OCI-M1 (cell line): ENCODE results near the gene NDST1.

Experiments used
- DNase-seq: peaks from one replicate; lab custom pipeline; 2025; lab: John Stamatoyannopoulos, UW

The NDST1 gene

DNA sequence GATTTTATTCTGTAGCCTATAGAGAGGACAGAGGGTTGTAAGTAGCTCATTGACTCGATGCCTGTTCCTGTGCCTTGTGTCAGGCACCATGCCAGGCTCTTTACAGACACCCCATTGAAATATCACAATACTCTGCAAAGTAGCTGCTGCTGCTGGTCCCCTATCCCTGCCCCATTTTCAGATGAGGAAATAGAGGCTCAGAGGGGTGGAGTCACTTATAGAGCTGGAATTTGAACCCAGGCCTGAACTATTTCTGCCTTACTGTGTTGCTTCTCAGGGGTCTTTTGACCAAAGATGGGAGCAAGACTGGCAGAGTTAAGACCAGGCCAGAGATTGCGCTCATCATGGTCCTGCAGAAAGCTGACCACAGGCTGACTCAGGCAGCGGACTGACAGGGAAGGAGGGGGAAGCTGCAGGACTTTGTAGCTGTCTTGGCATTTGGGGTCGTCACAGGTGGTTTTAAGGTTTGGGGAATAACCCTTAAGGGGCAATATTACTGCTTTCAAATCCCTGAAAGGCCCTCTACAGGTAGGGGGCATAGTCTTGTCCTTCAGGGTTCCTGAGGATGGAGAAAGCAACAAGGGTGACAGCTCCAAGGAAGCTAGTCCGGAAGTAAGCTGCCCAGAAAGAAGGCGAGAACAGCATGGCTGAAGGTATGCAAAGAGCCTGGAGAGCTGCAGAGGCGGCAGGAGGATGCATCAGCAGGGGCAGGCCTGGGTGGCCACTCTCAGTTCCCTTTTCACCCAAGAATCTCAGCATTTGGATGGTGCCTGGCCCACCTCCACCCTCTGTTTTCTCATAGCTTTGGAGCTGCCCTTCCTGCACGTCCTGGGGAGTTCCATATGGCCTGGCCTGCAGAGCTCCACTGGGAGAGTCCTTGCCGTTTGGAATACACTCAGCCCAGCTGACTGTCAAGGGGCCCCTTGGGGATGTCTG, 18.3 kb upstream of the NDST1 start:
- no peak for DNase-seq

DNA sequence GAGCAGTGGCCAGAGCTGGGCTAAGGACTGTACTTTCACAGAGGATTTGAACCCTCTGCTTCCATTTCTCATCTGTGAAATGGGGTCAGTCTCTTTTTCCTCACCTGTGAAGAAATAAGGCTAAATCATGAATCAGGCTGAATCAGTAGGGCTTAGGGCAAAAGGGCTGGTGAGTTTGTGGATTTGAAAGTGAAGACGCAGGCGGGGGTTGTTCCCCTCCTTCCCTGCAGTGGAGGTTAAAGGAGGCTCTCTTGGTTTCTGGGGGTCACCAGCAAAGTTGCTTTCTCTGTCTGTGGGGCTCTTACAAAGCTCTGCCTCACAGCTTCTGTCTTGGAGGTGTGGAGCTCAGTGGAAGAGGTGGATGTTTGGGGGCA, 17.6 kb upstream of the NDST1 start:
- DNase-seq = no peak

DNA sequence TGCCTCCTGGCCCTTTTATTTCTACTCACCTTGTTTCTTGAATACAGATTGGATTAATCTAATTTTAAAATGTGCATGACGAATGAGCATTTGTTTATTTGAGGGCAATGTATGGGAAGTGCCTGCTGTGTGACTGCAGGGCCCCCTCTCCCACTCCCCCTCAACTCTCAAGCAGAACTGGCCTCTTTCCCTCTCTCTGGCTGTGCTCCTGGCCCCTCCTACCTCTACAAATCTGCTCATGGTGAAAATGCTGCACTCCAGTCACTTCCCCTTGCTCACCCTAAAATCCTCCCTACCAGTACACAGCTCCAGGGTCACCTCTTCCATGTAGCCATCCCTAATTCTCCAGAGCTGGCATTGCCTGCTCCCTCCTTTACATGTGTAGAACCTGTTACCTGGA, 17.2 kb upstream of the NDST1 start:
- DNase-seq = peak; percentile 19

DNA sequence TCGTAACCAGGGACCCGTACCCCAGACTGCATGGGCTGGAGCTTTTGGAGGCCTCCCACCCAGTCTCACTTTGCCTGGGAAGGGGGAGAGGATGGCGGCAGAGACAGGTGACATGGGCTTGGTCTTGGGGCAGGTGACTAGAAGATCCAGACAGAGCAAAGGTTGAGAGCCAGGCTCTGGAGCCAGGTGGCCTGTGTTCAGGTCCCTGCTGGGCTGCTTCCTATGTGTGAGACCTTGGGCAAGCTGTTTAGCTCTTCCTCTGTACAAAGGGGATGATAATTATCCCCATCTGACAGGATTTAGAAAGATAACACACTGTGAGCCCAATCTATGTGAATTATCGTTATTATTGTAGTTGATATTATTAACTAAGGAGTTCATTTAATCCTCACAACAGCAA, 16.1 kb upstream of the NDST1 start:
- no peak for DNase-seq

DNA sequence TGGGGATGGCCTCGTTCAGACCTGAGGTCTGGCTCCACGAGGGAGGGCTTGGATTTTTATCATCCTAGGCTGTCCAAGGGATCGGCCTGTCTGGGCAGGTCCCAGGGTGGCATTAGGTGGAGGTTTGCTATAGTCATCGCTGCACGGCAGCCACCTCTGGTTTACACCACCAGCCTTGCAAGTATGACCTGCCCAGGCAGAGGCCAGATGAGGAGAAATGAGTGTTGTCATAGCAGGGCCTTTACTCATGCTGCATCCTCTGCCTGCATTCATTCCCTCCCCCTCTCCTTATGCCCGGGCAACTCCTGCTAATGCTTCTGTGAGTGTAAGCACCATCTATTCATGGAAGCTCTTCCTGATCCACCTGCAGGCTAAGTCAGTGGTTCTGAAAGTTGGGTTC, 15.3 kb upstream of the NDST1 start:
- no peak for DNase-seq

DNA sequence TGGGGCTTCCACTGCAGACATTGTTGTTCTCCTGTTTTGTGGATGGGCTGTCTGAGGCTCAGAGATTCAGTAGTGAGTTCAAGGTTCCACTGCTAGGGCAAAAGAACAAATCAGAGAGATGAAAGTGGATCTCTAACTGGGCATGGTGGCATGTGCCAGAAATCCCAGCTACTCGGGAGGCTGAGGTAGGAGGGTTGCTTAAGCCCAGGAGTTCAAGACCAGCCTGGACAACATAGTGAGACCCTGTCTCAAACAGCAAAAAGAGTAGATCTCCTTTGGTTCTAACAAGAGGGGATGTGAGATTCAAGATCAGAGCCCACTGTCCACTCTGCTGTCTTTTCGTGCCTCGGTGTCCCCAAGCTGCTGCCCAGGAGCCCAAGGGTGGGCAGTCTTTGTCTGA, 11.8 kb upstream of the NDST1 start:
- DNase-seq = no peak

DNA sequence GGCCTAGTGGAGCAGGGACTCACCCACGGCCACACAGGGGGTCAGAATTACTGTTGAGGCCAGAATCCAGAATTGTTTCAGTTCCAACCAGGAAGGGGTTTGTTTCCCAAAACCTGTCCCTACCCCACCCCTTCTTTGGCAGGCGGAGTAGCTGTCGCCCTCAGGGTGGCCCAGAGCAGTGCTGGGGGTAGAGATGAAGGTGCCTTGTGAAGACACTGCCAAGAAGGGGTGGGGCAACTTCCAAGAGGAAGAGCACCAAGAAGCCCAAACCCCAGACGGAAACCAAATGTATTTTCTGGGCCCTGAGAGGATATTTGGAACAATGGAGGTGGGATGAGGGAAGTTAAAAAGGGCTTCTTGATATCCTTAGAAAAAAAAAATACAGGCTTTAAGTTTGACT, 11.4 kb upstream of the NDST1 start:
- DNase-seq = no peak

DNA sequence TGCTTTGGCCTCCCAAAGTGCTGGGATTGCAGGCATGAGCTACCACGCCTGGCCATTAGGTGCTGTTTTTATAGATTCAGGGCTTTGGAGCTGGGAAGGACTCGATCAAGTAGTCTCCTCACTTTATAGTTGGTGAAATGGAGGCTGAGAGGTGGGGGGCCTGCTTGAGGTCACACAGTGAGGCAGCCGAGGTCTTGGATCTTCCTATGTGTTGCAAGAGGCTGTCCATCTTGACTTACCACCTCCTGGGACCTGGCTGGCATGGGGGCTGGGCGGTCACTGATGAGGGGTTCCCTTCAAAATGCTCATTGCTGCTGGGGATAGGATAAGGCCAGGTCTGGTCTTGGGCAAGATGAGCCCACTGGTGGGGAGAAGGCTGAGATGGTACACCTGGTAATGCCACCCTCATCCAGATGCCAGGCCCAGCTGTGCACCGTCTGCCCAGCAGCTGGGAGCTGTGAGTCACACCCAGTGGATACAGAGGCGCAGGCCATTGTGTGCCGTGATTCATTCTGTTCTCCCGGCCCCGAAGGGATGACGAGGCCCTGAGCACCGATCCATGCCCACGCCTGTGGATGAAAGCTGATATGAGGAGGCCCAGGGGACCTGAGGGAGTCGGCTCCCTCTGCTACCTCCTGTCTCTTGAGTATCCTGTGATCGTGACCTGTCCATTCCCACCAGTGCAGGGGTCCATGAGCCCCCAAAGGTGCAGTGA, 10.5 kb upstream of the NDST1 start:
- no peak for DNase-seq

DNA sequence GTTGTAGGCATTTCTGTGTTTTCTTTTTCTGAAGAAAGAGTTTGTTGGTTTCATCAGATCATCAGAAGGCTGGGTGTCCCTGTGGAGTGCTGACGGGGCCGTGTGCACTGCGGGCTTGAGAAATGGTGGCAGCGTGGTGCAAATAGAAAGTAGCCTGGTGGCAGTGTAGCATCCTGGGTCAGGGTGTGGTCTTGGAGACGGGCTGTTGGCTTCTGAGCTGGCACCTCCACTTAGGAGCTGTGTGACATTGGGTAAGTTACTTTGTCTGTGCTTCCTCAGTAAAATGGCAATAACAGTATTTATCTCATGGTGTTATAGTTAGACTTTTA, 10.0 kb upstream of the NDST1 start:
- no peak for DNase-seq

DNA sequence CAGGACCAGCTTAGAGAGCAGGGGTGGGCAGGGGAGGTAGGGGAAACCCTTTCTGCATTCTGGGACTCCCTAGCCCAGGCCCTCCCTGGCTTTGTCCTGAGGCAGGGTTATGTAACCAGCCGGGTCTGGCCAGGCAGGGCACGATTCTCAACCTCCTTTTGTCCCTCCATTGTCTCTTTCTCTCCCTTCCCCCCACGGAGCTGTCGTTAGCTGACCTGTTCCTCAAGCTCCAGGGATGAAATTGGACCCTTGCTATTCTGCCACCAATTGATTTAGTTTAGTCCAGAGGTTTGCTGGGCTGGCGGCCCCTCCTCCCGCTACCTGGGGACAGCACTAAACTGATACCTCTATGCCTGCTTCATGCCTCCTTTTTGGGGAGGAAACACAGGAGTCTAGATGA, 9.4 kb upstream of the NDST1 start:
- DNase-seq = no peak

DNA sequence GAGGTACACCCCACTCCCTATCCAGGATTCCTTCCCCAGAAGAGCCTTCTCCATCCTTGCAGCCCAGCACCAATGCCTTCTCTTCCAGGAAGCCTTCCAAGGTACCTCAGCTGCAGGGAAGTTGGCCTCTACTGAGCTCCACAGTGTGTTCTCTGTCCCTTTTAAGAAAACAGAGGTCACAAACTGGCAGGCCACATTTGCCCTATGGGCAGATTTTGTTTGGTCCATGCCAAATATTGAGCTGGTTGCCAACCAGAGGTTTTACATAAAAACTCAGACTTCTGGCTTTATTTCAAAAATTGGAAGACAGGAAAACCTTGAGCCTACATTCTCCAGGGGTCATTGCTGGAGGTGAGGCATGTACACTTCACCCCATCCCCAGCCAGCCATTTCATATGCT, 9.0 kb upstream of the NDST1 start:
- no peak for DNase-seq

DNA sequence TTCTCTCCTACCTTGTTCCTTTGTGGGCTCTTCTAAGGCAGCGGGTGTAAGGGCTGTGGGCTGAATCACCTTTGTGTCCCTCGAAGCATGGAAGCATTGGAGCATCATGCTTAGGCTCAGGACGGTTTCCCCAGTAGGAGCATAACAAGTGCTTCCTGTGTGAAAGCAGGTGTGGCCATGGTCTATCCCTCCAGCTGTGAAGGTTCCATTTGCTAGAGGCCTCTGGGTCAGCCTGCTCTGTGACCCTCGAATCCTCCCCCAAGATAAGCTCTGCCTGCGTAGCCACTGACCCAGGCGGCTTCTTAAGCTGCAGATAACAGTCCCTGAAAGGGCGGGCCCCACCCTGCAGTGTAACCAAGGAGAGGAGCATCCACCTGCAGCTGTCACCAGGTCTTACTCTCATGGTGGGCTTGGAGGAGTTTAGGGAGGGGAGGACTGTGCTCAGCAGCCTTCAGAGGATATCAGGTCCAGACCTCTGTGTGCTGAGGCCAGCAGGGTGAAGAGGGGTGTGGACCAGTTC, 8.4 kb upstream of the NDST1 start:
- DNase-seq = peak; percentile 55

DNA sequence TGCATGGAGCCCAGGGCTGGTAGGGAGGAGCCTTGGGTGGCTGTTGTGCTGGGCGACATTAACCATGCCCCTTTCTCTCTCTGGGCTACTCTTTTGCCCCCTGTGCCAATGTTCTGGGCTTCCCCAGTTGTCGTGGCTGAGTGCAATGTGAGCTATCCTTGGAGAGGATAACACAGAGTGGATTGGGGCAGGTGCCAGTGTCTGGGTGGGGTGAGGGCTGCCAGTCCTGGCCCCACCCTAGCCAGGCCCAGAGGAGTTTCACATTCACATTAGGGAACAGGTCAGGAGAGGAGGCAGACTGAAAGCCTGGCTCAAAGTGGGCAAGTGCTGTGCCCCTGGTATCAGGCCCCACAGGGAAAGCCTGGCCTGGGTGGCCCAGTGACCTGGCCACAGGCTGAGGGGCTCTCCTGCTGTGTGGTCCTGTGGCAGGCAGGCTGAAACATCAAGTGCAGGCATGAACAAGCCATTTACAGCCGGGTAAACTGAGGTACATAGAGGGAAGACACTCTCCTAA, 7.5 kb upstream of the NDST1 start:
- no peak for DNase-seq

DNA sequence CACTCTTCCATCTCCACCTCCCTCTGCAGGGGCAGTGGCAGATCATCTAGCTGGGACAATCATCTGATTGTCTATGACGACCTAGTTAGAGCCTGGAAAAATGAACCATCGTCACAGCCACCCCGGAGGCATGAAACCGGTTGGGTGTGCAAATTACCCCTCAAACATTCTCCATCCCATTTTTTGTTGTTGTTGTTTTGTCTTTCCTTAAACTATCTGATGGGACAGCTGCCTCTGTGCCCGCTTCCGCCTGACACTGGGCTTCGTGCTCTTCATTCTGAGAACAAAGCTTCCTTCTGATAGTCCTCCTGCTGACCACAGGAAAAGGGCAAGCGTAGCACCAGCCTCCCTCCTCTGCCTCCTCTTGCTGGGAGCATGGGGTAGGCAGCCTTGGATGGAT, 7.0 kb upstream of the NDST1 start:
- no peak for DNase-seq

DNA sequence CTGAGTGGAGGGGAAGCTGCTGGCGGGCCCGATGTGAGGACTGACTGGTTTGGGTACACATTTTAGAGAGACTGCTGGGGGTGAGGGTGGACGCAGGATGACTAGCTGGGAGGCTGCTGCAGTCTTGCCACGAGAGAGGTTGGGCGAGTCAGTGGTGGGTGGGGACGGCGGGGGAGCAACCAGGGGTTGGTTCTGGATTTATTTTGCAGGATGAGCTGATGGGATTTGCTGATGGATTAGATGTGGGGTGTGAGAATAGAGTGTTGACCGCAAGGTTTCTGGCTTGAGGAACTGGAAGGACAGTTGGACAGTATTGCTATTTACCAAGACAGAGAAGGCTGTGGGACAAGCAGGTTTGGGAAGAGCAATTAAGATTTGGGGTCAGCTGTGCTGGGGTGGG, 5.8 kb upstream of the NDST1 start:
- DNase-seq = no peak

DNA sequence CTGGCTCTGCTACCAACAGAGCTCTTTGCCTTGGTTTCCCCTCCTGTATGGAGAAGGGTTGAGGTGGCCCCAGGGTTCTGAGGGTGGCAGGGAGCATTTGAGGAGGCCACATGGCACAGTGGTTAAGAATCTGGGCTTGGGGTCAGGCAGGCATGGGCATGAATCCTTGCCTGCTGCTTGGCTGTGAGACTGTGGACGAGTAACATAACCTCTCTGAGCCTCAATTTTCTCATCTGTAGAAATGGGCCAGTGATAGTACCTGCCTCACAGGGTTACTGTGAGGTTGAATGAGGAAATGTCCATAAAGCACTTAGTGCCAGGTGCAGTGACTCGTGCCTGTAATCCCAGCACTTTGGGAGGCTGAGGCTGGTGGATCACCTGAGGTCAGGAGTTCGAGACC, 5.1 kb upstream of the NDST1 start:
- DNase-seq = no peak

DNA sequence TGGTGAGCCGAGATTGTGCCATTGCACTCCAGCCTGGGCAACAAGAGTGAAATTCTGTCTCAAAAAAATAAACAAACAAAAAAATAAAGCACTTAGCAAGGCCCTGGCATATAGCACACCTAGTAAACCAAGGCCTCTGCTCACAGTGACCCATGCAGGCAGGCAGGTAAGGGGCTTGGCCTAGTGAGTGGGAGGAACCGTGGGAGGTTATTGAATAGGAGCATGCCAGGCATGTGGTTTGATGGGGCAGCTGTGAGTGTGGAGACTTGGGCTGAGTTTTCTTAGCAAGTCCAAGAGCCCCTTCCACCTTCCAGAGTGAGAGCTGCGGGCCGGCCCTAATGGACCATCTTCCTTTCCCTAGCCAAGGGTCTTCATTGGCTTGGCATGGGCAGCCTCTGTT, 4.5 kb upstream of the NDST1 start:
- DNase-seq = no peak

DNA sequence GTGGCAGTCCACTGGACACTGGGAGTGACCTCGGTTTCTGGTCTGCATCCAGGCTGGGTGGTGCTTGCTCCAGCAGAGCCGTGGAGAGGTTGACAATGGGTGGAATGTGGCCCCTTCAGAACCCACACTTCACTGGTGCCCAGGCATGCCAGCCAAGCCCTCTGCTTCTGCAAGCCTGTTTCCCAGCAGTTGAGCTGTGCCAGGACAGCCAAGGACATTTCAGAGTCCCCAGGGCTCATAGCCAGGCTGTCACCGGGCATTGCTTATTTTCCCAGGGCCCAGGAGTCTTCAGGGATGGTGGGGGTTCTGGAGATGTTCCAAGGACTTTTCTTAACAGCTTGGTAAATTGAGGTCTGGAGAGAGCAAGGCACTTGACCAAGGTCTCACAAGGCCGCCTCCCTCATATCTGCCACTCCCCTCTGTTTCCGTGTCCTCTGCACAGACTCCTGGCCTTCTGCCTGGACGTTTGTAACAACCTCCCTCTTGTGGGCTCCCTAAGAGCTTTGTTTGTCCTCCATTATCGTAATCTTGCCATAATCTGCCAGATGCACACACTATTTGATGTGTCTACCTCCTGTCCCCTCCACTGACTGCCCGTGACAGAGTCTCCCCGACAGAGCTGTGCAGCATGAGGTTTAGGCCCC, 3.8 kb upstream of the NDST1 start:
- peak; percentile 28 for DNase-seq

DNA sequence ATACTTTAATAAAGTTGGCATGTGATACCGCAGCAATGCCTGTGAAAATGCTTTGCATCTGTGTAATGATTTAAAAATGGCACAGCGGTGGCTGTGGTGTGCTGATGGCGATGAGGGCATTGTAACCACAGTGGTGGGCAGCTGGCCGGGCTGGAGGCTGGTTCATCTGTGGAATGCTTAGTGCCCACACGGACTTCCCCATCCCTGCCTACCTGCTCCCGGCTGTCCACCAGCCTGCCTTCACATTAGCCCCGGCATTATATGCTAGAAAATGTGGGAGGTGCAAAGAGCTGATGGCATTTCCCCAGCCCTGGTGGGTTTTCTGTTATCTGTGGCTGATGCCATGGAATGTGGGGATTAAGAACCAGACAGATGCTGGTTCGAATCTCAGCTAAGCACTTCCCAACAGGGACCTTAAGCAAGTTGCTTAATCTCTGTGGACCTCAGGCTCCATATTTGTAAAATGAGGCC, 2.9 kb upstream of the NDST1 start:
- DNase-seq = no peak

DNA sequence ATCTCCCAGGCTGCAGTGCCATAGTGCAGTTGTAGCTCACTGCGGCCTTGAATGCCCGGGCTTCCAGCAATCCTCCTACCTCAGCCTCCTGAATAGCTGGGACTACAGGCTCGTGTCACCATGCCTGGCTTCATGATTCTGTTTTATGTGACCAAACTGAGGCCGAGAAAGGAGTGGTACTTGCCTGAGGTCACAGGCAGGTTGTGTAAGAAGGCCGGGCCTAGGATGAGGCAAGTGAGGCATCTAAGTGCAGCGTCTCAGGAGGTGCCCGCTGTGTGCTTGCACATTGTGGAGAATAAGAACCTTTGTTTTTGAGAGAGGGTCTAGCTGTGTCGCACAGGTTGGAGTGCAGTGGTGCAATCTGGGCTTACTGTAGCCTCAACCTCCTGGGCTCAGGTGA, 2.1 kb upstream of the NDST1 start:
- DNase-seq = no peak

DNA sequence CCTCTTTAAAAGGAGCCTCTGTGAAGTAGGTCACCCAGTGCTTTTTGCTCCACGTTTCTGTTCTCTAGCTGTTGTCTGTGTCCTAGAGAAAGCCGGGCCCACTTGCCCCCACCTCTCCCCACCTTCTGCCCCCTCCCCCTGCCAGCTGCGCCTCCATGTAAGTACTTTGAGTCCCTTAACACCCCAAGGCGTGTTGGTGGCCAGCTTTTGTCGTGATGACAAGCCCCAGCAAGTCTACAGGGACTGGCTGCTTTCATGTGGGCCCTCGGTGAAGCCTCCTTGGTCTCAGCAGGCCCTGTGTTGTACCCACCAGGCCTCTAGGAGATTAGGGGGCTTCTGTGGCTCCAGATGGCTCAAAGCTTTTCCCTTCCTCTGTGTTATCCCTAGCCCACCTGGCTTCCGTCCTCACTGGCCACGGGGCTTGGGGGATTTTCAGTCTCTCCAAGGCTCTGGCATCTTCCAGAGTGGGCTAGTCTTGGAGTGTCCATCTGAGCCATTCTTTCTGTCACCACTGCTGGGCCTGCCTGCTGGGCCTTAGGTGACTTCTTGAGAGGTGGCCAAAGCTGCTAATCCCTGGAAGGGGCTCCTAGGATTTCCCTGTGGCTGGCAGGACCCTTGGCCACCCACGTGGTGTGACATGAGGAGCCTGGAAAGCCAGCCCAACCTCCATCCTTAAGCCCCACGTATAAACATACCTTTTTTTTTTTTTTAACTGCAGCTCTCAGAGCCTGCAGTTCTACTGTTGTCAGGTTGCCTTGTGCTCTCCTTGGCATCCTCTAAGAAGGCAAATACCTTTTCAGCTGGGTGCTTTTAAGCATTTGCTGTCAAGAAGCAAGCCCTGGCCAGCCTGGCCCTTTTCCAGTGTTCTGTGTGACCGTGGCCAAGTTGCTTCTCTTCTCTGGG, 1.1 kb upstream of the NDST1 start:
- no peak for DNase-seq

DNA sequence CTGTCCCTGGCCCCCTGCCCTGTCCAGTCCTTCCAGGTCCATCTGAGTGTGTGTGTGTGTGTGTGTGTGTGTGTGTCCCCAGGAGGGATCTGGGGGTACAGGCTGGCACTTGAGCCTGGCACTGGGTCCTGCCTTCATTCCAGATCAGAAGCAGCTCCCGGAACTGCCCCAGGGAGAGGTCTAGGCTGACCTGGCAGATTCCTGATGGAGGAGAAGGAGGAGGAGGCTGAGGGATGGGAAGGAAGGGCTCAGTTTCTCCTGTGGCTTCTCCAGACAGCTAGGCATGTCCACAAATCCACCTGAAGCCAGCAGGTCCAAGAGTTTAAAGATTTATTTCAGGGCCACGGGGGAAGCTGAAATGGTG, 328 bp downstream of the NDST1 start:
- no peak for DNase-seq
